Activated naive CD4-positive, alpha-beta T cell treated with anti-CD3 and anti-CD28 coated beads, Interleukin-2, amount 50 U/mL, for 24 hours (primary cell): ENCODE results near the gene SGMS1.

Experiments used
- H3K27ac Mint-ChIP-seq: one replicate; pipeline ENCODE4 v1.8.0; 2021; ENCODE audit warnings: mild to moderate bottlenecking, mixed read lengths
- H3K27me3 Mint-ChIP-seq: one replicate; pipeline ENCODE4 v1.8.0; 2021; ENCODE audit warnings: mixed read lengths
- H3K36me3 Mint-ChIP-seq: one replicate; pipeline ENCODE4 v1.8.0; 2021; ENCODE audit warnings: mixed read lengths
- H3K4me1 Mint-ChIP-seq: one replicate; pipeline ENCODE4 v1.8.0; 2021; ENCODE audit warnings: mixed read lengths
- H3K4me3 Mint-ChIP-seq: one replicate; pipeline ENCODE4 v1.8.0; 2021; ENCODE audit warnings: mild to moderate bottlenecking, mixed read lengths
- H3K9me3 Mint-ChIP-seq: one replicate; pipeline ENCODE4 v1.8.0; 2021; ENCODE audit warnings: mixed read lengths

The SGMS1 gene

DNA sequence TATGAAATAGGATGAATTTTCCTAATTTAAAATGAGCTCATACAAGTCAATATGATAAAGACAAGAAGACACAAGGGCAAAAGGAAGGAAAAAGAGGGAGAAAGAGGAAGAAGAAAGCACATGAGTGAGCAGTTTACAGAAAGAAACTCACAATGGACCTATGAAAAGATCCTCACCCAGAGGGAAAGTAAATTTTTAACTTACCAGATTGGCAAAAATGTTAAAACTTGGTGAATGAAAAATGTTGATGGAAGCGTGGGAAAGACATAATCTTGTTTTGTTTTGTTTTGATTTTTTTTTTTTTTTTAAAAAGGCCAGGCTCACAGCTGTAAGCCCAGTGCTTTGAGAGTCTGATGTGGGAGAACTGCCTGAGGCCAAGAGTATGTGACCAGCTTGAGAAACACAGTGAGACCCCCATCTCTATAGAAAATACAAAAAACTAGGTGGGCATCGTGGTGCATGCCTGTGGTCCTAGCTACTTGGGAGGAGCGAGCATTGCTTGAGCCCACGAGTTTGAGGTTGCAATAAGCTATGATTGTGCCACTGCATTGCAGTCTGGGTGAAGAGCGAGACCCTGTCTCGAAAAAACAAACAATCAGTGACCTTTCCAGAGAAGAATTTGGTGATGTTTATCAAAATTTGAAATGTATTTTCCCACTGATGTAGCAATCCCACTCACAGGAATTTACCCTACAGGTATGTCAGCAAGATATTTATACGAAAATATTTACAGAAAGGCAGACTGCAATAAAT, 219.6 kb downstream of the SGMS1 start:
- Mint-ChIP-seq H3K36me3 (peaks cover 9% of the 10 kb centered on the region), H3K27me3 (no peaks in the 10 kb centered on the region), H3K9me3 (peaks cover 11% of the 10 kb centered on the region), H3K27ac (no peak overlapping the region), H3K4me3 (no peak overlapping the region), H3K4me1 (peaks cover 20% of the 10 kb centered on the region)

DNA sequence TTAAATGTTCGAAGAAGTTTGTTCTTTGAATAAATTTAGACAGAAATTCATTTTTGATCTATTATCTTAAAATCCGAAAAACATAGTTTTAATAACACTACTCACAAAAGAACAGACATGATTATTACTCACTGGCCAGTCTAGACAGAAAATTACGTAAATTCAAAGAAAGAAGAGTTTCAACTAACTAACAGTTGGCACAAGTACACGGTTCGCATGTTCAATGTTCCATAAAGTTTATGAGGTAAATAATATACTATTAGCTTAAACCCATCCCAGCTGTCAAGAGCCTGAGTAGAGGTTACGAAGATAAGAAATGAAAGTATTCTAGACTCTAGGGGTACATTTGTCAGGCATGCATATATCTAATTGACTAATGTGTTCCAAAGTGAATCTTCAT, 220.7 kb downstream of the SGMS1 start:
- Mint-ChIP-seq H3K9me3 (peaks cover 11% of the 10 kb centered on the region), H3K27me3 (no peaks in the 10 kb centered on the region), H3K4me1 (peaks cover 27% of the 10 kb centered on the region), H3K36me3 (peaks cover 8% of the 10 kb centered on the region), H3K4me3 (no peak overlapping the region), H3K27ac (no peak overlapping the region)

DNA sequence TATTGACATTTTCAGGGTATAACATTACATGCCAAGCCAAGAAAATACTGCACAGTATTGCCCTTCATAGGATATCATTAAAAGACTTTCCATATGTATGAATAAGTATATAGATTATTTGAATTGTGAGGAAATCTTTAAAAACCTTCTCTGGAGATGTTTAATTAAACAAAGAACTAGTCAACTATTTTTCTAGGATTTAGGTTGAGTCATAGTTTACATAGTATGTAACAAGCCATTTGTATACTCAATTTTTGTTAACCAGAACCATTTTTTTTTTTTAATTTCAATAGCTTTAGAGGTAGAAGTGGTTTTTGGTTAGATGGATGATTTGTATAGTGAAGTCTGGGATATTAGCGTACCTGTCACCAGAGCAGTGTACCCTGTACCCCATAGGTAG, 221.3 kb downstream of the SGMS1 start:
- no peak overlapping the region for H3K4me3 Mint-ChIP-seq
- H3K36me3 Mint-ChIP-seq, result peaks cover 7% of the 10 kb centered on the region
- H3K27ac Mint-ChIP-seq, result no peak overlapping the region
- H3K27me3 Mint-ChIP-seq, result no peaks in the 10 kb centered on the region
- peaks cover 32% of the 10 kb centered on the region for H3K4me1 Mint-ChIP-seq
- peaks cover 10% of the 10 kb centered on the region for H3K9me3 Mint-ChIP-seq

DNA sequence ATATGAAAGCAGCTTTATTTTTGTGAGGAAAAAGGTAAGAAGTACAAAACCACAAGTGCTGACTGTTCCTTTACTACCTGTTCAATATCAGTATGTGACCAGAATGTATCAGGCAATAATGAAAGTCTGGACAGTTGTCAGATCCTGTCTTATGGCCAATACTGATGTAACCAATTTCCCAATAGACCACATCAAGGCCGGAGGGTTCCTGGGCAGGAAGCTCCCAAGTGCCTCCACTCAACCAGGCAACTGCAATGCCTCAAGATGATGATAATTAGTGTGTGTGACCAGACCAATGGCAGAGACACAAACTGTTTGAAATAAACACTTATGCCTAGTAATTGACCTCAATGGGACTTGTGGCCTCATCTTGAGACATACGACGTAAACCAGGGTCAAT, 223.1 kb downstream of the SGMS1 start:
- Mint-ChIP-seq H3K4me1 (peaks cover 49% of the 10 kb centered on the region), H3K4me3 (no peak overlapping the region), H3K9me3 (no peaks in the 10 kb centered on the region), H3K27ac (no peak overlapping the region), H3K27me3 (no peaks in the 10 kb centered on the region), H3K36me3 (peaks cover 11% of the 10 kb centered on the region)

- H3K4me1 Mint-ChIP-seq, result peaks cover 59% of the 10 kb centered on the region
- H3K4me3 Mint-ChIP-seq, result no peak overlapping the region
- H3K27ac Mint-ChIP-seq, result no peak overlapping the region
- no peaks in the 10 kb centered on the region for H3K27me3 Mint-ChIP-seq
- no peaks in the 10 kb centered on the region for H3K9me3 Mint-ChIP-seq
- H3K36me3 Mint-ChIP-seq, result peaks cover 9% of the 10 kb centered on the region
These were observed 224.9 kb downstream of the SGMS1 start for GRCh38 chr10:50398823-50399222.

DNA sequence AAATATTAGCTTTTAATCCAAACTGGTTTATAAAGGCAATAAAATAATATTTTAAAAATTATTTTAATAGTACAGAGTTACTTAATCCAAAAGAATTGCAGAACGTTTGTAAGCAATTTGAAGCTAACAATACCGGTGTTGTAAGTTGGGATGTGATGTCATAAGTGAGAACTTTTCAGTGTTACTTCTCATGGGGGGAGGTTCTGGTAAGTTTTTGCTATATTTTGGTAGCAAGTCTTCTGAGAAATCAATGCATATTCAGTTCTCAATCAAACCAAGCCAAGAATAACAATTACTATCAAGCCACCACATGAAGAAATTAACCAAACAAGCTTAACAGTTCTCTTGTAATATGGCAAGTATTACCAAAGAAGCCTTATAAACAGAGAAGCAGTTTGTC, 225.4 kb downstream of the SGMS1 start:
- H3K9me3 Mint-ChIP-seq, result no peaks in the 10 kb centered on the region
- no peak overlapping the region for H3K4me3 Mint-ChIP-seq
- no peak overlapping the region for H3K27ac Mint-ChIP-seq

DNA sequence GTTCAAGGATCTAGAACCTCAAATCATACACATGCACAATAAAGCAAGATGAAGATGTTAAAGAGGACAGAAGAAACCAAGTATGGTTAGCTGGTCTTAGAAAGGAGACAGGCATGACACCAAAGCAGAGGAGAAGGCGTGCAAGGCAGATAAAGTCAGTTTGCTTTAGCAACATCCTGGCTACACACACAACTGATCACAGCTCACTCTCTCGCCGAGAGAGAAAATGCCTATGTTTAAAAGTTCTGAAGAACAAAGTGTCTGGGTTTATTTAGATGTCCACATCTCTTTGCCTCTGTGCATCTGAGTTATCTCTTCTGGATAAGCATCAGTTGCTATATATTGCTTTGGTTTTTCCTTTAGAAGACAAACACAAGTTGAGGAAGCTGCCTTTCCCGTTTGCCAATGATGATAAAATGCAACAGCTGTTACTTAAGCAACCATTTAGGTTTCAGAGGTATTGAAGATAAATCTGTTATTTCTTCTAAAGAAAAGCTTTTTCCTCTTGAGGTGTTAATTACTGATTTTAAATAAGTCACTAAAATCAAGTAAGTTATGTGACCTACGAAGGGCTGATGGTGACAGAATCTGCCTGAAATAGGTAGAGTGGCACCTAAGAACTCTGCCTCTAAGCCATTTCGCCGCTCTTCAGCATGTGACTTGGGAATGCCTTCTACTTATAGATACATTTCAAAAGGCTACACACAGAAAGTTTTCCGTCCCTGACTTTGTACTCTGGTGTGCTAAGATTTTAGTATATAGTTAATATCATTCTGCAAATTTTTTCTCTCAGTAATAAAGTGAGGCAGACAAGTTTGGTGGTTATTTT, 226.2 kb downstream of the SGMS1 start:
- H3K27me3 Mint-ChIP-seq, result no peaks in the 10 kb centered on the region
- H3K4me3 Mint-ChIP-seq, result no peak overlapping the region
- H3K4me1 Mint-ChIP-seq, result peaks cover 60% of the 10 kb centered on the region
- H3K27ac Mint-ChIP-seq, result no peak overlapping the region
- peaks cover 10% of the 10 kb centered on the region for H3K36me3 Mint-ChIP-seq
- H3K9me3 Mint-ChIP-seq, result no peaks in the 10 kb centered on the region

More for the DNA sequence above, 225.4 kb downstream of the SGMS1 start:
- H3K36me3 Mint-ChIP-seq, result peaks cover 8% of the 10 kb centered on the region
- H3K4me1 Mint-ChIP-seq, result peaks cover 58% of the 10 kb centered on the region
- no peaks in the 10 kb centered on the region for H3K27me3 Mint-ChIP-seq

DNA sequence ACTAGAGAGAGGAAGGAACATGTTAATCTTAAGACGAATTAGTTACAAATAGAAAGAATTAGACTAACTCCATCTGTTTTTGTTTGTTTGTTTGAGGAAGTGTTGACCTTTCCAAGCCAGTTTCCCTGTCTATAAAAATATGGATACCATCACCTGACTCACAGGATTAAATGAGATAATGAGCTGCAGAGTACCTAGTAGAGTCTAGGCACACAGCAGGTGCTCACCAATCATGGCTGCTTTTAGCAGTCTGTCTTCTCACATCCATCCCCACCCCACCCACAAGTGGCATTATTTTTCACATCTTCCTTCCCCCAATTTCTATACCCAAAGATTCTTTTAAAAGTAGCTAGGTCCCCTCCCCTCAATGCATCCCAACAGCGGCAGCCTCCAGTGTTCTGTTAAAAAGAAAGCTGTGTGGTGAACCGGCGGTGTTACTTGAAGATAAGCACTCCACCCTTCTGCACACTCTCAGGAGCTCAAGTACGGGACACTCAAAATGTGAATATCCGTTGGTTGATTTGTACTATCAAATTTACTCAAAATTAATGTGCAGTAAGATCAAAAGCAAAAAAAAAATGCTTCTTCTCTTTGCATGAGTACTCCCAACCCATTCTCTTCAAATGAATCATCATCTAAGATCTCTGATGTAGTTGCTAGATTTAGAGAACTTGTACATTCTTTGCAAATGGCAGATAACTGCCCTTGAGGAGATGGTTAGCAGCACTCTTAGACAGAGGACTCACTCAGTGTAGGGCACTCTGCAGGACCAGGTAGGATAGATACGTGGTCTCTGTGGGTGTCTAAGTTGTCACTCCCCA, 227.1 kb downstream of the SGMS1 start:
- peaks cover 11% of the 10 kb centered on the region for H3K36me3 Mint-ChIP-seq
- peak overlapping the region; percentile 23 for H3K4me3 Mint-ChIP-seq
- no peaks in the 10 kb centered on the region for H3K9me3 Mint-ChIP-seq
- H3K27me3 Mint-ChIP-seq, result no peaks in the 10 kb centered on the region
- no peak overlapping the region for H3K27ac Mint-ChIP-seq
- H3K4me1 Mint-ChIP-seq, result peaks cover 57% of the 10 kb centered on the region

DNA sequence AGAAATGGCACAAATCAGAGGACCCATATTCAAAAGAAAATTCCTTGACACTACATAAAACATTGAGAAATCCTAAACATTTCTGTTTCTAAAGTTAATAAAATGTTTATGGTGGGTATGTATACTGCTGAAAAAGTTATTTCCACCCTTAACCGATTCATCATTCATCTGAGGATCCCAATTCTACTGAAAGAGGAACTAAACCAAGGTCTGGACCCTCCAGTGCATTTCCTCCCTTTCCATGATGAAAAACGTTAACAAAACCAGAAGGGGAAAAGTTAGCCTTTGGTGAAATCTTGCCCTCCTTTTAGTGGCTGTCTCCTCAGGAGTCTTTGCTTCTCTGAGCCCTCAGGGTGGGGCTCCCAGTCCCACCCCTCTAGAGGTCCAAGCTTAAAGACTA, 227.9 kb downstream of the SGMS1 start:
- Mint-ChIP-seq H3K4me3 (no peak overlapping the region), H3K27me3 (no peaks in the 10 kb centered on the region), H3K9me3 (no peaks in the 10 kb centered on the region), H3K36me3 (peaks cover 11% of the 10 kb centered on the region), H3K27ac (no peak overlapping the region), H3K4me1 (peaks cover 54% of the 10 kb centered on the region)

GRCh38 chr10:50395271-50395670, 228.5 kb downstream of the SGMS1 start:
- H3K4me1 Mint-ChIP-seq, result peaks cover 54% of the 10 kb centered on the region
- H3K27ac Mint-ChIP-seq, result no peak overlapping the region
- H3K9me3 Mint-ChIP-seq, result no peaks in the 10 kb centered on the region
- H3K4me3 Mint-ChIP-seq, result no peak overlapping the region
- H3K27me3 Mint-ChIP-seq, result no peaks in the 10 kb centered on the region
- H3K36me3 Mint-ChIP-seq, result peaks cover 14% of the 10 kb centered on the region

- Mint-ChIP-seq H3K9me3 (no peaks in the 10 kb centered on the region), H3K27ac (no peak overlapping the region), H3K4me1 (peaks cover 54% of the 10 kb centered on the region), H3K4me3 (no peak overlapping the region), H3K27me3 (no peaks in the 10 kb centered on the region), H3K36me3 (peaks cover 14% of the 10 kb centered on the region)
These were observed 228.9 kb downstream of the SGMS1 start for GRCh38 chr10:50394832-50395231.

- peaks cover 12% of the 10 kb centered on the region for H3K36me3 Mint-ChIP-seq
- H3K27ac Mint-ChIP-seq, result no peak overlapping the region
- no peaks in the 10 kb centered on the region for H3K9me3 Mint-ChIP-seq
- H3K4me3 Mint-ChIP-seq, result no peak overlapping the region
- no peaks in the 10 kb centered on the region for H3K27me3 Mint-ChIP-seq
- peaks cover 46% of the 10 kb centered on the region for H3K4me1 Mint-ChIP-seq
These were observed 229.8 kb downstream of the SGMS1 start for GRCh38 chr10:50393784-50394467.

DNA sequence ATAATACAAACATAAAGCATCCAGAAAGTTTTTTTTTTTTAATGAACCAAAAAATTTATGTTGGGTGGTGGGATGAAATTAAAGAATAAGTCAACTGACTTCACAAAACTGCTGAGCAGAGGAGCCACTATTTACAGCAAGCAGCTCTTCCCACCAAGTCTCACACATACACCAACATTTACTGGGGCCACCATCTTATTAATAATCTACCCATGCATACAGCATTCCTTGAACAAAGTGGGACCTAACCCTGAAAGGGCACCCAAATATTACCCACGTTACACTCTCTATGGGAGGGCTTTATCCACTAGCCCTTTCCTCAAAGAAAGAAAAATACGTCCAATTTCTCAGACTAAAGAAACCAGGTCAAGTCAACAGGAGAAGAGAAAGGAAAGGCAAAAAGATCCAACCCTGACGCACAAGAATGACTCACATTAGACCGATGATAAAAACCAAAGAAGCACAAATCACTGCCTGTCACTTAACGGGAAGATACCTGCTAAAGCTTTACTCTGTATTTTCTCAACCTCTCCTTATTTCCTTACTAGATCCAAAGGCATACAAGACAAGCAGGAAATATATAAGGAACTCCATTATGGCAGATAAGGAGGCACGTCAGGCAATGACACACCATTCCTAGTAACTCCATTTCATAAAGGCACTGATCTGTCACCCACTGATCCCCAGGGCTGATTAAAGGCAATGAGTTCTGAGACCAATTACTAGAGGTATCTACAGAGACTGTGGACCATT, 230.6 kb downstream of the SGMS1 start:
- H3K9me3 Mint-ChIP-seq, result no peaks in the 10 kb centered on the region
- H3K27me3 Mint-ChIP-seq, result no peaks in the 10 kb centered on the region
- no peak overlapping the region for H3K4me3 Mint-ChIP-seq
- no peak overlapping the region for H3K27ac Mint-ChIP-seq
- H3K36me3 Mint-ChIP-seq, result peaks cover 12% of the 10 kb centered on the region
- peaks cover 41% of the 10 kb centered on the region for H3K4me1 Mint-ChIP-seq

- Mint-ChIP-seq H3K27me3 (no peaks in the 10 kb centered on the region), H3K4me3 (no peak overlapping the region), H3K27ac (no peak overlapping the region), H3K4me1 (peaks cover 40% of the 10 kb centered on the region), H3K9me3 (no peaks in the 10 kb centered on the region), H3K36me3 (peaks cover 12% of the 10 kb centered on the region)
These were observed 231.3 kb downstream of the SGMS1 start for GRCh38 chr10:50392426-50392825.

DNA sequence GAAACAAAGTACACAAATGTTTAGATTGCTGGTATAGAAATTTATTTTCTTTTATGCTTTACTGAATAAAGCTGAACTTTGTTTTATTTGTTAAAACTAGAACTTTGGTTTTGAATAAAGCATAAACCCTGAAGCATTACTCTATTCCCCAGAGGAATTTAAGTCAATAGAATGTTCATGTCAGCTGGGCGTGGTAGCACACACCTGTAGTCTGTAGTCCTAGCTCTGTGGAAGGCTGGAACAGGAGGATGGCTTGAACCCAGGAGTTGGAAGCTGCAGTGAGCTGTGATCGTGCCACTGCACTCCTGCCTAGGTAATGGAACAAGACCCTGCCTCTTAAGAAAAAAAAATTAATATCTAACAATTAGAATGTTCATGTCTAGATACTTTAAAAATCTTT, 233.5 kb downstream of the SGMS1 start:
- no peak overlapping the region for H3K27ac Mint-ChIP-seq
- no peak overlapping the region for H3K4me3 Mint-ChIP-seq
- H3K36me3 Mint-ChIP-seq, result peaks cover 8% of the 10 kb centered on the region
- no peaks in the 10 kb centered on the region for H3K9me3 Mint-ChIP-seq
- H3K4me1 Mint-ChIP-seq, result peaks cover 35% of the 10 kb centered on the region
- H3K27me3 Mint-ChIP-seq, result no peaks in the 10 kb centered on the region
